GM23338 (cell line): ENCODE data around the gene ARHGAP27. TPM values are rescaled to one million over a fixed set of nuclear protein-coding genes. Genes with fewer than 3 reads are reported as not detected.
A peak's percentile ranks its signal among the peaks of the same experiment; 100 is the strongest.

ENCODE experiments used
- ATAC-seq: fragments of 200-7000 bp; cut with Tn5 transposase; 3 replicates; pipeline ENCODE4 v1.9.1; 2020
- DNase-seq: peaks from one replicate; pipeline ENCODE4 v3.0.0-alpha.2; 2015; ENCODE audit warnings: low spot score
- H2AFZ ChIP-seq: fragments of 200-600 bp; sonication (generic); 2 replicates; pipeline ENCODE4 v1.8.0; 2016; ENCODE audit warnings: antibody characterized with exemption, mild to moderate bottlenecking, moderate library complexity
- H3F3A ChIP-seq: fragments of 200-600 bp; sonication (generic); replicated peaks from 2 replicates; pipeline ENCODE4 v1.8.0; 2017; ENCODE audit warnings: antibody characterized with exemption, mixed run types, low read depth
- H3K27ac ChIP-seq: fragments of 200-600 bp; sonication (generic); 2 replicates; pipeline ENCODE4 v1.6.1; 2016; ENCODE audit warnings: low read depth
- H3K27me3 ChIP-seq: fragments of 200-600 bp; sonication (generic); 2 replicates; pipeline ENCODE4 v1.8.0; 2016; ENCODE audit warnings: mild to moderate bottlenecking, mixed run types, moderate library complexity; ENCODE audit not compliant: insufficient read depth
- H3K36me3 ChIP-seq: fragments of 200-600 bp; sonication (generic); 2 replicates; pipeline ENCODE4 v1.8.0; 2016; ENCODE audit warnings: mild to moderate bottlenecking; ENCODE audit not compliant: insufficient read depth
- H3K4me1 ChIP-seq: fragments of 200-600 bp; sonication (generic); 2 replicates; pipeline ENCODE4 v1.8.0; 2016; ENCODE audit warnings: mild to moderate bottlenecking, moderate library complexity; ENCODE audit not compliant: insufficient read depth
- H3K4me2 ChIP-seq: fragments of 200-600 bp; sonication (generic); 2 replicates; pipeline ENCODE4 v1.7.1; 2017; ENCODE audit warnings: mixed run types
- H3K4me3 ChIP-seq: fragments of 200-600 bp; sonication (generic); 2 replicates; pipeline ENCODE4 v1.6.1; 2016; ENCODE audit warnings: mixed run types
- H3K79me2 ChIP-seq: fragments of 200-600 bp; sonication (generic); replicated peaks from 2 replicates; pipeline ENCODE4 v1.8.0; 2017; ENCODE audit warnings: mild to moderate bottlenecking; ENCODE audit not compliant: insufficient read depth
- H3K9me2 ChIP-seq: fragments of 200-600 bp; sonication (generic); 2 replicates; pipeline ENCODE4 v1.8.0; 2017; ENCODE audit not compliant: insufficient read depth
- H4K20me1 ChIP-seq: fragments of 200-600 bp; sonication (generic); replicated peaks from 2 replicates; pipeline ENCODE4 v1.8.0; 2017; ENCODE audit warnings: mild to moderate bottlenecking; ENCODE audit not compliant: insufficient read depth
- H3K27ac Mint-ChIP-seq: 2 replicates; pipeline ENCODE4 v1.8.0; 2020; ENCODE audit warnings: inconsistent platforms, mild to moderate bottlenecking, moderate library complexity, mixed read lengths
- H3K27me3 Mint-ChIP-seq: 3 replicates; pipeline ENCODE4 v1.8.0; 2022; ENCODE audit warnings: low read depth, mild to moderate bottlenecking, moderate library complexity, mixed read lengths, inconsistent platforms; ENCODE audit not compliant: insufficient read depth, poor library complexity
- H3K36me3 Mint-ChIP-seq: 3 replicates; pipeline ENCODE4 v1.8.0; 2021; ENCODE audit warnings: low read depth, mild to moderate bottlenecking, inconsistent platforms, moderate library complexity, mixed read lengths
- H3K4me1 Mint-ChIP-seq: 3 replicates; pipeline ENCODE4 v1.8.0; 2020; ENCODE audit warnings: mild to moderate bottlenecking, inconsistent platforms, mixed read lengths
- H3K4me3 Mint-ChIP-seq: 3 replicates; pipeline ENCODE4 v1.8.0; 2021; ENCODE audit warnings: moderate library complexity, mild to moderate bottlenecking, inconsistent platforms, mixed read lengths
- H3K9me3 Mint-ChIP-seq: 3 replicates; pipeline ENCODE4 v1.8.0; 2020; ENCODE audit warnings: moderate library complexity, mild to moderate bottlenecking, inconsistent platforms, mixed read lengths
- CREB1 ChIP-seq: fragments of 250-450 bp; sonication (Bioruptor Pico); IDR thresholded peaks from 2 replicates; pipeline ENCODE4 v1.5.0; 2020; ENCODE audit warnings: low read depth, mild to moderate bottlenecking, moderate library complexity
- CTCF ChIP-seq, 2 experiments: fragments of 200-600 bp in 1 of 2; sonication (generic) in 1 of 2; conservative IDR thresholded peaks; 2 replicates each; pipeline versions ENCODE4 v1.5.1 to v1.6.1; 2016 to 2017; ENCODE audit warnings: antibody characterized with exemption in 2 of 2, low read depth in 2 of 2, mild to moderate bottlenecking in 2 of 2, moderate library complexity in 1 of 2
- ETS1 ChIP-seq: IDR thresholded peaks from 2 replicates; pipeline ENCODE4 v1.6.1; 2016; ENCODE audit warnings: antibody characterized with exemption
- EZH2 ChIP-seq: fragments of 200-600 bp; sonication (generic); IDR thresholded peaks from one replicate; pipeline ENCODE4 v1.8.0; 2017; ENCODE audit warnings: antibody characterized with exemption, mild to moderate bottlenecking, low read depth; ENCODE audit not compliant: unreplicated experiment
- EZH2phosphoT487 ChIP-seq: fragments of 200-600 bp; sonication (generic); IDR thresholded peaks from one replicate; pipeline ENCODE4 v1.8.1; 2018; ENCODE audit warnings: antibody characterized with exemption; ENCODE audit not compliant: unreplicated experiment
- JUNB ChIP-seq: IDR thresholded peaks from one replicate; pipeline ENCODE4 v1.6.1; 2016; ENCODE audit warnings: antibody characterized with exemption; ENCODE audit not compliant: unreplicated experiment
- NANOG ChIP-seq: IDR thresholded peaks from 2 replicates; pipeline ENCODE4 v1.6.1; 2016; ENCODE audit warnings: antibody characterized with exemption, borderline replicate concordance
- POLR2AphosphoS5 ChIP-seq: IDR thresholded peaks from 2 replicates; pipeline ENCODE4 v1.6.1; 2016; ENCODE audit warnings: antibody characterized with exemption, low read depth
- REST ChIP-seq: IDR thresholded peaks from one replicate; pipeline ENCODE4 v1.6.1; 2018; ENCODE audit warnings: antibody characterized with exemption; ENCODE audit not compliant: unreplicated experiment
- STAT1 ChIP-seq: IDR thresholded peaks from one replicate; pipeline ENCODE4 v1.6.1; 2016; ENCODE audit warnings: antibody characterized with exemption; ENCODE audit not compliant: unreplicated experiment
- ZNF114 ChIP-seq: fragments of 250-450 bp; sonication (Bioruptor Pico); IDR thresholded peaks from 2 replicates; pipeline ENCODE4 v1.5.0; 2020; ENCODE audit warnings: mild to moderate bottlenecking, moderate library complexity
- ZNF331 ChIP-seq: fragments of 250-450 bp; sonication (Bioruptor Pico); IDR thresholded peaks from 2 replicates; pipeline ENCODE4 v1.5.0; 2020; ENCODE audit warnings: low read depth, mild to moderate bottlenecking, moderate library complexity
- polyA plus RNA-seq: library from polyadenylated mRNA; unstranded; fragments of >200 nt; fragmentation: Nextera tagmentation; extraction: Ambion mirVana; gene quantifications from 2 replicates; pipeline ENCODE4 v1.2.1, GENCODE V29; 2016
- total RNA-seq: library from RNA; depleted of rRNA; stranded (reverse); fragments of >200 nt; shearing (Covaris generic); gene quantifications from 2 replicates; pipeline ENCODE4 v1.2.3, GENCODE V29; 2014

ARHGAP27 gene
- total and polyA plus RNA-seq, 2 experiments from 2014 or later: 5.9 to 17.7 TPM

DNA sequence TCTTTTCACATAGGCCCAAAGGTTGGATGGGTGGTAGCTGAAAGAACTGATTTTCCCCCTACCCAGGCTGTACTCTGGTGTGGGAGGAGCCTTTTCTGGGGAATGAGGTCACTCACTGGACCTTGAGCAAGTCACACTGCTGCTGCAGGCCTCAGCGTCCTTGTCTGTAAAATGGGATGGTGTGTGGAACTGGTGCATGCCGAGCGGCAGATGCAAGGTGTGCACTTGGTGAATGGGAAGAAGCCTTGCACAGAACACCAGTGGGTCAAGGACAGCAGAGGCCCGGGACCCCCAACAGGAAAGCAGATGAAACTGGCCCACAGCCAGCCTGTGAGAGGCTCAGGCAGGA is 38.1 kb downstream of the ARHGAP27 start:
- H2AFZ ChIP-seq: peak overlapping the region; percentile 89
- H3K27me3 ChIP-seq: no peaks in the 10 kb centered on the region
- H3K4me3 ChIP-seq: no peak overlapping the region
- no peaks in the 10 kb centered on the region for H3K9me2 ChIP-seq
- TF ChIP-seq POLR2AphosphoS5 (no peak), STAT1 (no peak), ZNF114 (CRISPR knock-in tag) (no peak), REST (no peak), JUNB (no peak), EZH2 (no peak), ETS1 (no peak), EZH2phosphoT487 (no peak), CREB1 (CRISPR knock-in tag) (no peak), NANOG (no peak)
- no peak overlapping the region for H3K27ac ChIP-seq
- no peak for ATAC-seq
- no peaks in the 10 kb centered on the region for H3K36me3 ChIP-seq
- H3F3A ChIP-seq: no peaks in the 10 kb centered on the region
- H3K4me1 ChIP-seq: peaks cover 6% of the 10 kb centered on the region; the same call in 1 of the 2 replicates
- Mint-ChIP-seq H3K36me3 (peaks cover 8% of the 10 kb centered on the region; the same call in 2 of the 3 replicates), H3K9me3 (no peaks in the 10 kb centered on the region), H3K4me3 (no peak overlapping the region), H3K27me3 (peaks cover 21% of the 10 kb centered on the region), H3K27ac (no peak overlapping the region), H3K4me1 (peaks cover 6% of the 10 kb centered on the region)
- peak overlapping the region; percentile 69 for H3K4me2 ChIP-seq
- DNase-seq: no peak
- H3K79me2 ChIP-seq: no peaks in the 10 kb centered on the region
- H4K20me1 ChIP-seq: no peaks in the 10 kb centered on the region

GRCh38 chr17:45394091-45394490 is 38.6 kb downstream of the ARHGAP27 start:
- no peak overlapping the region for H3K4me3 ChIP-seq
- H3K27me3 ChIP-seq: no peaks in the 10 kb centered on the region
- Mint-ChIP-seq H3K27ac (no peak overlapping the region), H3K4me3 (no peak overlapping the region), H3K36me3 (peaks cover 8% of the 10 kb centered on the region; the same call in 2 of the 3 replicates), H3K9me3 (no peaks in the 10 kb centered on the region), H3K4me1 (peaks cover 7% of the 10 kb centered on the region), H3K27me3 (peaks cover 21% of the 10 kb centered on the region)
- peaks cover 6% of the 10 kb centered on the region; the same call in 1 of the 2 replicates for H3K4me1 ChIP-seq
- H4K20me1 ChIP-seq: no peaks in the 10 kb centered on the region
- ATAC-seq (no peak), DNase-seq (no peak)
- H3K36me3 ChIP-seq: no peaks in the 10 kb centered on the region
- H3K79me2 ChIP-seq: no peaks in the 10 kb centered on the region
- TF ChIP-seq STAT1 (no peak), ZNF331 (no peak), CTCF (conservative IDR thresholded peaks at IDR 0.05; ENCODE audit: low read depth in 2 of 2) (no peak), ETS1 (no peak), REST (no peak)
- H3K9me2 ChIP-seq: no peaks in the 10 kb centered on the region
- H3K27ac ChIP-seq: no peak overlapping the region
- H3F3A ChIP-seq: no peaks in the 10 kb centered on the region
- no peak overlapping the region for H3K4me2 ChIP-seq
- no peak overlapping the region for H2AFZ ChIP-seq
